NCI-H1436 treated with DMSO at 0.1 percent for 48 hours (cell line): ENCODE results near the gene TTLL11.
"Not testable (repeated sequence)": the region's sequence is repeated elsewhere in the genome, so short reads cannot be mapped to it uniquely, and the experiment has no call there.

Source experiments
- DNase-seq: peaks from one replicate; lab custom pipeline; 2025; lab: John Stamatoyannopoulos, UW

Gene TTLL11

GRCh38 chr9:122080986-122081385, 12.1 kb downstream of the TTLL11 start:
- no peak for DNase-seq

GRCh38 chr9:122078557-122078956, 14.6 kb downstream of the TTLL11 start:
- DNase-seq = no peak

DNA sequence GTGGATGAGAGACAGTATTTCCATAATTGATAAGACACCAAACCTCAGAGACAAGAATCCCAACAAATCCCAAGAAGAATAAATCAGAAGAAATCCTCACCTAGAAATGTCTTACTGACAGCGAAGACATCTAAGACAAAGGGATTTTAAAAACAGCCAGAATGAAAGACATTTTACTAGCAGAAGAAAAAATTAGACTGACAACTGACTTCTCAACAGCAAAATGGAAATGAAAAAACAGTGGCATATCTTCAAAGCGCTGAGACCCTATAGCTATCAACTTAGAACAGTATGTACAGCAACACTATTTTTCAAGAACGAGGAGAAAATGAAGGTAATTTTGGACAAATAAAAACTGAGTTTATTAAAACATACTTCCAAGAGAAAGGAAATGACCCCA, 16.3 kb downstream of the TTLL11 start:
- DNase-seq = no peak

DNA sequence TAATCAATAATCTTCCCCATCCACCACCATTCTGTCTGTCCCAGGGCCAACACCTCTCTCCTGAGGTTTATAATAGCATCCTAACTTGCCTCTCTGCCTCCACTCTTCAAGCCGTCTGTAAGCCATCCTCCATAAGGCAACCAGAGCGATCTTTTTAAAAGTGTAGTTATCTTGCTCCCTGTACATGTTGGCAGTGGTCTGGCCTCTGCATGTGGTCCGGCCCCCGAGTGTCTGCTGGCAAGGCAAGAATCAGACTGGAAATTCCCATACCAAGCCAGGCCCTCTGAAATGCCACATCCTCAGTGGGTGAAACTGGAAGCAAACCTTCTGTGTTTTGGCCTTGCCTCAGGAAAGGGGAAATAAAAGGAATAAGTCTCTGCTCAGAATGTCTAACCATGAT, 17.0 kb downstream of the TTLL11 start:
- DNase-seq = no peak

DNA sequence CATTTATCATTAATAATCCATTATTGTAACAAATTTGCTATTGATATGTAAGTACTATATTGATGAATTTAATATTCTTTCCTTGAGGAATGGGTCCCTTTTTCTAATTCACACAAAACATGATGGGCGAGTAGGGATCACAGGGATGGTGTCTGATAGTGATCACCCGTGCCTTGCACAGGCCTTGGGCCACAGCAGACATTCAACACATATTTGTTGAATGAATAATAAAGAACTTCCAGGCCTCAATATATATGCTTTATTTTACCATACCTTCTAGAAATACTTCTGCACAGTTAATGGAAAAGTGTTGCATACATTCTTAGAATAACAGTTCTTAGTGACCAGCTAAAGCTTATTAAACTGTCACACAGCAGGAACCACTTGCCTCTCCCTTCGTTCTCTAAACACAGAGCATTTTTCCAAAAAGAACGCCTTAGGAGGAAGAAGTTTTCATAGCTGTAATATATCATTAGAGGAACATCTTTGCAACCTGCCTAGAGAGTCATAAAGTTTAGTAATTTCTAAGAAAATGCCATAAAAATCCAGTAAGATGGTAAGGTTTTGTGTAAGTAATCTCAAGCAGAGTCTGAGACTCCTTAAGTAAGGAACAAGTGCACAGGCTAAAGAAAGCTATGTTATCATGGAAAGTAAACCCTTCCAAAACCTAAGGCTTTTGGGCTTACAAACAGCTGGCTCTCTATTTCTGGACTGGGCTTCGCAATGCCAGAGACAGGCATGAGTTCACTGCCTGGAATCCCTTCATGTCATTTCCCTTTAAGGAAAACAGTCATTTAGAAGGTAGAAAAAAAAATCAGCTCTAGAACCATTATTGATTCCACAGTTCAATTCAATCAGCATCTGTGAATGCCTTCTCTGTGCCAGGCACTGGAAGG, 17.7 kb downstream of the TTLL11 start:
- DNase-seq = no peak

- DNase-seq = no peak
These were observed 21.4 kb downstream of the TTLL11 start for GRCh38 chr9:122071715-122072114.

DNA sequence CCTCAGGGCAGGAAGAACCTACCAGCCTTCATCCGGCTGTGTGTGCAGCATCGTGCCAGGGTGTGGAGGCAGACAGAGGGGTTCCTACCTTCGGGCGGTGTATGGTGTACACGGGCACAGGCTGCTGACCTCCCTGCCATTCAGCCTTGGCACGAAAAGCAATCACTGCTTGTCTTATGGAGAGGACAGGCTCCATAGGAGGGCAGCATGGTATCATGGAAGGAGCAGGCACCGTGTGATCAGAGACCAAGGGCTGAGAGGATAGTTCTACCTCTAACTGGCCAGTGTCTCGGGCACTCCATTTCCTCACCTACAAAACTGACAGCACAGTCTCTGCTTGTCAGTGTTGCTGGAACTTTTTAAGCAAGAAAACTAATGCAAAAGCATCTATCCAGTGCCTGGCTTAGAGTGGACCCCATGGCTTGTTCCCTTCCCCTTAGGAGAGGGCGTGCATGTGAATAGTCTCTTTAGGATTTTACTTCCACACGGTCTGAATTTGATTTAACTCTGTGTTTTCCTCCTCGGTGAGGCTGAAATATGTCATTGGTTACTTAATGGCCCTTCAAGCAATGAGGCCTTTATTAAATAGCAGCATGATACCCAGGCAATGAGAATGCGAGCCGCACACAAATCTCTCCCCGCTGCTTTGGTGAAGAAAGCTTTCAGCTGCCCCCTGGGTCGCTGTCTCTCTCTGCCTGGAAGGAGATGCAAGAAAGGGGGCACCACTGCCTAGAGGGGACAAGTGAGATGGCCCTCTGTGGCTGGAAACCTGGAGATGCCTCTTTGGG, 22.2 kb downstream of the TTLL11 start:
- no peak for DNase-seq

DNA sequence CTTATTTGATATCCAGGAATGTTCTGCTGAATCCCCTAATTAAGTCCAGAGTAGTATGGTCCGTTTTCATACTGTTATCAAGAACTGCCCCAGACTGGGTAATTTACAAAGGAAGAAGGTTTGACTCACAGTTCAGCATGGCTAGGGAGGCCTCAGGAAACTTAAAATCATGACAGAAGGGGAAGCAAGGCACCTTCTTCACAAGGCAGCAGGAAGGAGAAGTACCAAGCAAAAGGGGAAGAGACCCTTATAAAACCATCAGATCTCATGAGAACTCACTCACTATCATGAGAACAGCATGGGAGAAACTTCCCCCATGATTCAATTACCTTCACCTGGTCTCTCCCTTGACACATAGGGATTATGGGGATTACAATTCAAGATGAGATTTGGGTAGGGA, 26.4 kb downstream of the TTLL11 start:
- DNase-seq = not testable (repeated sequence)

DNA sequence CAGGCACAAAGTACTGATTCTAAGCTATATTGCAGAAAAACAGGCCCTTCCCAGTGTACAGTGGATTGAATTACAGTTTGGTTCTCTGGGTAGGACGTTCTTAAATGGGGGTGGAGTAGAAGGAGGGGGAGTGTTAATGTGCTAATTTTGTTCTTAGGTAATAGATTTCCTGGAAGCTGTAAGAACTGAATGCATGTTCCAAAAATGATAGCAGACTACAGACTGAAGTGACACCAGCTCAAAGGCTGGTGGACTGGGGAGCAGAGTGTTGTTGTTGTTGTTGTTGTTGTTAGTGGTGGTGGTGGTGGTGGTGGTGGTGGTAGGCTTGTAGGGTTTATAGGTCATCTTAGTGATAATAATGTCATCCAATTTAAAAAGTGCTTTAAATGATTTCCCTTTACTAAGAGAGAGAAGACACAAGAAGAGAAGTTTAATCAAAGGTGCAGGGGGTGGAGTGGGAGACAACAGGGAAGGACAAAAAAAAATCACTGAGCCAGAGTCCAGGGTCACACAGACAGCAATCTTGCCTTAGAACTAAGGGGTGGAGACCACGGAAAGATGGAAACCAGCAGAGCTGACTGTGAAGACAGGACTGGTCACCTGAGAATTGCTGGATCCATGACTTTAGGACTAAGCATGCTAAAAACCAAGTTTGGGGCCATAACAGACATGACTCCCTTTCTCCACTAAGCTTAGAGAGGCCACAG, 27.0 kb downstream of the TTLL11 start:
- no peak for DNase-seq

- no peak for DNase-seq
These were observed 32.6 kb downstream of the TTLL11 start for GRCh38 chr9:122060481-122060880.

- DNase-seq = no peak
These were observed 33.2 kb downstream of the TTLL11 start for GRCh38 chr9:122059955-122060324.

DNA sequence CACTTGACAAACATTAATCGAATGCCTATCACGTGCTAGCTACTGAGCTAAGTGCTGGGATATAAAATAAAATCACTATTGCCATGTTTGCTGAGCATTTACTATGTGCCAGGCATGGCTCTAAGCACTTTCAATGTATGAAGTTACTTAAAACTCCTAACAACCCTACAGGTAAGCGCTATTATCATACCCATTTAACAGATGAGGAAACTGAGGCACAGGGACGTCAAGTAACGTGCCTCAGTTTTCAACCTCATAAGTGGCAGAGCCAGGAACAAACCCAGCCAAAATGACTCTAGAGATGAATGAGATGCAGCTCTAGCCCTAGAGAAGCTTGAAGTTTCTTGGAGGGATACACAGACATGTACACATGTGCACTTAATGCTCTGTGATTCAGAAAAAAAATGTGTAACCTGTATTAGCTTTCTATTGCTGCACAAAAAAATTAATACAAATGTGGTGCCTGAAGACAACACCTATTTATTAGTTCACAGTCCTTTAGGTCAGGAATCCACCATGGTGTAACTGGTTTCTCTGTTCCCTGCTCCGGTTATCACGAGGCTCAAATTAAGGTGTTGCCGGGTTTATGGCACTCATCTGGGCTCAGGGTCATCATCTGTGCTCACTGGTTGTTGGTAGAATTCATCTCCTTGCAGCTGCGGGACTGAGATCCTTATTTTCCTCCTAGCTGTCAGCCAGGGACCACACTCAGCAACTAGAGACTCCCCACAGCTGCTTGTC, 33.7 kb downstream of the TTLL11 start:
- no peak for DNase-seq

DNA sequence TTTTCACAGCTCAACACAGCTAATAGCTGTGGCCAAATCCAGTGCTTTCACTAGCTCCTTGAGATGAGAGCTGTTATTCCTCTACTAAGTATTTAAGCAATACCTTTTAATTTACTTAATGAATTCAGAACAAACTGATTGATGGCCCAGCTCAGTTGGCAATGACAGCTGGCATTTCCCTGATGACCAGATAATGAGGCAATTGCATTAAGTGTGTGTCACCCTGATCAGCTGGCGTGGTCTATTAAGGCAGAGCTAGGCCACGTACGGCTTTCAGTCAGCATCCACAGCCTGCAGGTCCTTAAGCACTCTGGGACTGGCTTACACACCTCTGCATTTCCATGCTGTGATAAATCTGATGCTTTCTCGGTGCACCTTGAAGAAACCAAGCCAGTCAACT, 34.4 kb downstream of the TTLL11 start:
- no peak for DNase-seq

GRCh38 chr9:122058051-122058450, 35.1 kb downstream of the TTLL11 start:
- DNase-seq = no peak

GRCh38 chr9:122057211-122057610, 35.9 kb downstream of the TTLL11 start:
- DNase-seq = no peak

GRCh38 chr9:122056484-122056883, 36.6 kb downstream of the TTLL11 start:
- no peak for DNase-seq

DNA sequence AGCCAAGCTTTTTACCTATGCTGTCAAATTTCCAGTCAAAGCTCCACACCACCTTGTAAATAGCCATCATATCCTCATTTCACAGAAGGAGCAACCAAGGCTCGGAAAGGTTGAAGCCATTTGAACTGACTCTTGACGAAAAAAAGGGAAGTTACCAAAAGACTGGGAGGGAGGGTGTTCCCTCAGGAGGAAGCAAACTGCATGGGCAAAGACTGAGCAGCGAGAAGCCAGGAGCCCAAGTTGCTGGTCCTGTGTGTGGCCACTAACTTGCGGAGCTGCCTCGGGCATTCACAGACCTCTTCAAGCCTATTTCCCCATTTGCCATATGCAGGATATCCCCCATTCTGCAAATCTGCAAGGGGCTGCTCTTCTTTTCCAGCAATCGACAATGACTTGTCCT, 37.4 kb downstream of the TTLL11 start:
- no peak for DNase-seq

GRCh38 chr9:122053567-122054350, 39.3 kb downstream of the TTLL11 start:
- DNase-seq = no peak

DNA sequence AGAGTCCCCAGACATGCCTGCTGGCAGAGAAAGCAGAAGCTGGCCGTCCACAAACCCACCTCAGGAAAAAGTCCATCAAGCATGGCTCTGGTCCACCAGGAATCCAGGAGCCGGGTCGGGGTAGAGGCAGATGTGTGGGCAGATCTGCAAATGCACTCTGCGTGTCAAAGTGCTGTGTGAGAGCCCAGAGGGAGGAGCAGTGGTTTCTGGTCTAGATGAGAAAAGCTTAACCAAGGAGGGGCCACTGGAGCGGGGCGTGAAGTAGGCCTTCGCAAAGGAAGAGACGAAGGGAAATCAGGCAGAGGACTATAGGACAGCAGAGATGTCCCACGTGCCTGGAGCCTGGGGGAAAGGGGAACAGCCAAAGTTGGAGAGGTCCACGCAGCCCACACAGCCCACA, 40.0 kb downstream of the TTLL11 start:
- DNase-seq = no peak

DNA sequence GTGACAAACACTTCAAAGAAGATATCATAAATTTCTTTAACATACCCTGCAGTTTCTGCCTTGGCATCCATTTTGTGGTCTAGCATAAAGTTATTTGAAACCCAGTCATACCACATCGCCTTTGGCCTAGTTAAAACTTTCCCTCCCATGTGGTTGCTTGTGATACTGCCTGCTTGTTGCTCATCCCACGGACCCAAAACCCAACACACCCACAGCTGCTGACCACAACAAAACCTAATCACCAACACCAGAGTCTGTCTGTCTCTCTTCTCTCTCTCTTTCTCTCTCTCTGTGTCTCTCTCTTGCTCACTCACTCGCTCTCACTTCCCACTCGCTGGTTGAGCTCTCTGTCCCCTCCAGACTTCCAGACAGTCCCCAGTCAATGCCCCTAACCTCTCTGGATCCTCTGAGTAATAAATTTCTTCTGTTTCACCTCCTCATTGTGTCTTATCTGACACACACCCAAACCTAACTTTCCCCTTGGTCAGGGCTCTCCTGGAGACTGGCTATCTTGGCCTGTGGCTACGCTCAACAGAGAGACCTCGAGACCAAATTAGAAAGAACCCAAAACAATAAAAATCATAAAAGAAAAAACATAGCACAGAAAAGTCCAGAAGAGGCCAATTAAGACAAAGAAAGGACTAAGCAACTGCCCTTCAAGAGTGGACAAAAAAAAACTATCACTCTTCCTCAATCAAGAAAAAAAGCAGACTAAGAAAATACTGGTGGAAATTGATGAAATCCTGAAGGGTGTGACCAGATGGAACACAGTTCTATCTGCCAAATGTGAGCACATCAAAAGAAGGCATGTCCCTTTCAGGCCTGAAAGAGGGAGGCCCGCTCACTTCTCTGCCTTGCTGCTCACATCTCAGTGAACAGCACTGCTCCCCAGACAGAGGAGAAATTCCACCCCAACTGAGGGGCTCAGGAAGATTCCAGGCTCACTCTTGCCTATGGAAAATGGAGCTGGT, 41.5 kb downstream of the TTLL11 start:
- DNase-seq = no peak
